Stimulated activated CD4-positive, alpha-beta T cell treated with anti-CD3 and anti-CD28 coated beads, Interleukin-15, amount 100 ng/mL, for 24 hours (primary cell): ENCODE data around the gene PRDM2.
A peak's percentile ranks its signal among the peaks of the same experiment; 100 is the strongest.
"Not testable (repeated sequence)": the region's sequence is repeated elsewhere in the genome, so short reads cannot be mapped to it uniquely, and the experiment has no call there.

Experiments used
- DNase-seq: peaks from one replicate; pipeline ENCODE4 v3.0.0-alpha.2; 2020

The PRDM2 gene

GRCh38 chr1:13699510-13699909 is 478 bp upstream of the PRDM2 start:
- DNase-seq, result peak; percentile 19

- peak; percentile 62 for DNase-seq
These were observed 708 bp downstream of the PRDM2 start for GRCh38 chr1:13700521-13701270.

- DNase-seq, result no peak
These were observed 1.3 kb downstream of the PRDM2 start for GRCh38 chr1:13701271-13701640.

- DNase-seq, result peak; percentile 55
These were observed 2.6 kb downstream of the PRDM2 start for GRCh38 chr1:13702425-13703127.

- DNase-seq, result no peak
These were observed 3.1 kb downstream of the PRDM2 start for GRCh38 chr1:13703128-13703513.

- no peak for DNase-seq
These were observed 3.8 kb downstream of the PRDM2 start for GRCh38 chr1:13703558-13704490.

GRCh38 chr1:13706046-13706445 is 6.1 kb downstream of the PRDM2 start:
- DNase-seq, result no peak

- DNase-seq, result no peak
These were observed 7.2 kb downstream of the PRDM2 start for GRCh38 chr1:13707164-13707563.

- DNase-seq, result no peak
These were observed 8.5 kb downstream of the PRDM2 start for GRCh38 chr1:13708380-13708982.

- DNase-seq, result no peak
These were observed 10.1 kb downstream of the PRDM2 start for GRCh38 chr1:13710086-13710485.

GRCh38 chr1:13714851-13715250 is 14.9 kb downstream of the PRDM2 start:
- DNase-seq, result no peak

- not testable (repeated sequence) for DNase-seq
These were observed 15.8 kb downstream of the PRDM2 start for GRCh38 chr1:13715616-13716287.

GRCh38 chr1:13722808-13723360 is 22.9 kb downstream of the PRDM2 start:
- DNase-seq, result no peak

GRCh38 chr1:13723810-13724209 is 23.8 kb downstream of the PRDM2 start:
- DNase-seq, result no peak

- peak; percentile 46 for DNase-seq
These were observed 25.8 kb downstream of the PRDM2 start for GRCh38 chr1:13725714-13726175.

GRCh38 chr1:13728091-13728715 is 28.2 kb downstream of the PRDM2 start:
- DNase-seq, result no peak

GRCh38 chr1:13730291-13730690 is 30.3 kb downstream of the PRDM2 start:
- no peak for DNase-seq

GRCh38 chr1:13730751-13731482 is 30.9 kb downstream of the PRDM2 start:
- DNase-seq, result peak; percentile 86

GRCh38 chr1:13731897-13732296 is 31.9 kb downstream of the PRDM2 start:
- DNase-seq, result no peak

GRCh38 chr1:13732971-13733667 is 33.1 kb downstream of the PRDM2 start:
- DNase-seq, result peak; percentile 23
